ENCODE measurements around the gene CA9.
A peak's percentile ranks its signal among the peaks of the same experiment; 100 is the strongest.
"Not testable (repeated sequence)": the region's sequence is repeated elsewhere in the genome, so short reads cannot be mapped to it uniquely, and the experiment has no call there.

The CA9 gene

GRCh38 chr9:35673132-35674024 is at the start of gene CA9:
TSS of gene CA9 (plus strand) at chr9:35673928. CDS start at chr9:35673960, 32 bp downstream.
- no peak for DNase-seq (ENCODE audit: low read depth)

- peak; percentile 60 for DNase-seq (ENCODE audit: low read depth)
These were observed 46.2 kb upstream of the CA9 start for GRCh38 chr9:35627575-35627974.

- no peak for DNase-seq (ENCODE audit: low read depth)
These were observed 45.2 kb upstream of the CA9 start for GRCh38 chr9:35628389-35628991.

- no peak for DNase-seq (ENCODE audit: low read depth)
These were observed 44.1 kb upstream of the CA9 start for GRCh38 chr9:35629597-35629996.

GRCh38 chr9:35635730-35636129 is 38.0 kb upstream of the CA9 start:
- no peak for DNase-seq (ENCODE audit: low read depth)

- DNase-seq (ENCODE audit: low read depth), result no peak
These were observed 37.4 kb upstream of the CA9 start for GRCh38 chr9:35636135-35636876.

GRCh38 chr9:35636877-35637246 is 36.9 kb upstream of the CA9 start:
- not testable (repeated sequence) for DNase-seq (ENCODE audit: low read depth)

- DNase-seq (ENCODE audit: low read depth), result not testable (repeated sequence)
These were observed 36.2 kb upstream of the CA9 start for GRCh38 chr9:35637427-35637955.

- not testable (repeated sequence) for DNase-seq (ENCODE audit: low read depth)
These were observed 35.0 kb upstream of the CA9 start for GRCh38 chr9:35638751-35639150.

GRCh38 chr9:35639225-35639624 is 34.5 kb upstream of the CA9 start:
- not testable (repeated sequence) for DNase-seq (ENCODE audit: low read depth)

- no peak for DNase-seq (ENCODE audit: low read depth)
These were observed 34.1 kb upstream of the CA9 start for GRCh38 chr9:35639631-35640030.

GRCh38 chr9:35640431-35640830 is 33.3 kb upstream of the CA9 start:
- DNase-seq (ENCODE audit: low read depth), result not testable (repeated sequence)

- not testable (repeated sequence) for DNase-seq (ENCODE audit: low read depth)
These were observed 32.2 kb upstream of the CA9 start for GRCh38 chr9:35641478-35641877.

- DNase-seq (ENCODE audit: low read depth), result no peak
These were observed 30.7 kb upstream of the CA9 start for GRCh38 chr9:35643046-35643445.

GRCh38 chr9:35645736-35646135 is 28.0 kb upstream of the CA9 start:
- not testable (repeated sequence) for DNase-seq (ENCODE audit: low read depth)

GRCh38 chr9:35646153-35646532 is 27.6 kb upstream of the CA9 start:
- no peak for DNase-seq (ENCODE audit: low read depth)

GRCh38 chr9:35646533-35647265 is 27.0 kb upstream of the CA9 start:
- DNase-seq (ENCODE audit: low read depth), result peak; percentile 73

- DNase-seq (ENCODE audit: low read depth), result no peak
These were observed 24.0 kb upstream of the CA9 start for GRCh38 chr9:35649431-35650340.

- no peak for DNase-seq (ENCODE audit: low read depth)
These were observed 23.2 kb upstream of the CA9 start, which contains the start of gene SIT1 for GRCh38 chr9:35650341-35651158. TSS of gene SIT1 (minus strand) at chr9:35650931. CDS start at chr9:35650853, 78 bp downstream.
